Vagina (tissue), 2 donors: Measurements from ENCODE around the gene CYP3A4.

ENCODE experiments used
- CTCF ChIP-seq, 3 experiments: fragments of 450-650 bp in 2 of 3; fragments of 200-600 bp in 1 of 3; sonication (generic) in 1 of 3; IDR thresholded peaks; one replicate each; pipeline ENCODE4 v1.5.1; 2017 to 2019; ENCODE audit warnings: antibody characterized with exemption in 3 of 3, mild to moderate bottlenecking in 2 of 3, moderate library complexity in 2 of 3
- POLR2AphosphoS5 ChIP-seq, 2 donors: sonication (generic); formaldehyde crosslinking; IDR thresholded peaks; one replicate each; pipeline ENCODE4 v1.9.0; 2017; ENCODE audit warnings: antibody characterized with exemption in 2 of 2, mild to moderate bottlenecking in 2 of 2, low read depth in 1 of 2; ENCODE audit not compliant: insufficient read depth in 1 of 2

- TF ChIP-seq POLR2AphosphoS5 (IDR thresholded peaks at IDR 0.05; ENCODE audit: insufficient read depth in 1 of 2, low read depth in 1 of 2) (no peak), CTCF (IDR thresholded peaks at IDR 0.05) (no peak)
These were observed 50.5 kb downstream of the CYP3A4 start for GRCh38 chr7:99733448-99733847.
